ENCODE measurements around the gene NIPBL.

The NIPBL gene

GRCh38 chr5:36919238-36919637 lies 42.7 kb downstream of the NIPBL start:
- TF ChIP-seq PAX5 (IDR thresholded peaks at IDR 0.05; ENCODE audit: insufficient read depth, low read length, severe bottlenecking) (no peak), SPI1 (IDR thresholded peaks at IDR 0.05; ENCODE audit: low read depth, low read length) (no peak), POLR2AphosphoS5 (IDR thresholded peaks at IDR 0.05; ENCODE audit: low read depth, low read length) (no peak), POU2F2 (IDR thresholded peaks at IDR 0.05; ENCODE audit: low read depth, low read length) (no peak), TAF1 (IDR thresholded peaks at IDR 0.05; ENCODE audit: low read depth, low read length) (no peak), POLR2A (IDR thresholded peaks at IDR 0.05; ENCODE audit: low read depth, low read length) (no peak)
- no peak for FAIRE-seq
- DNase-seq (ENCODE audit: insufficient read length, low spot score): no peak

GRCh38 chr5:36919650-36920049 lies 43.1 kb downstream of the NIPBL start:
- DNase-seq (ENCODE audit: insufficient read length, low spot score) (no peak), FAIRE-seq (no peak)
- TF ChIP-seq SPI1 (IDR thresholded peaks at IDR 0.05; ENCODE audit: low read depth, low read length) (no peak), POU2F2 (IDR thresholded peaks at IDR 0.05; ENCODE audit: low read depth, low read length) (no peak), POLR2AphosphoS5 (IDR thresholded peaks at IDR 0.05; ENCODE audit: low read depth, low read length) (no peak), TAF1 (IDR thresholded peaks at IDR 0.05; ENCODE audit: low read depth, low read length) (no peak), POLR2A (IDR thresholded peaks at IDR 0.05; ENCODE audit: low read depth, low read length) (no peak), PAX5 (IDR thresholded peaks at IDR 0.05; ENCODE audit: insufficient read depth, low read length, severe bottlenecking) (no peak)

- no peak for FAIRE-seq
- no peak for DNase-seq (ENCODE audit: insufficient read length, low spot score)
- no peak for TF ChIP-seq POLR2A (IDR thresholded peaks at IDR 0.05; ENCODE audit: low read depth, low read length)
- no peak for TF ChIP-seq SPI1 (IDR thresholded peaks at IDR 0.05; ENCODE audit: low read depth, low read length)
- no peak for TF ChIP-seq POLR2AphosphoS5 (IDR thresholded peaks at IDR 0.05; ENCODE audit: low read depth, low read length)
- TF ChIP-seq TAF1 (IDR thresholded peaks at IDR 0.05; ENCODE audit: low read depth, low read length): no peak
- no peak for TF ChIP-seq POU2F2 (IDR thresholded peaks at IDR 0.05; ENCODE audit: low read depth, low read length)
Observed at GRCh38 chr5:36928947-36929346, 52.4 kb downstream of the NIPBL start.

- TF ChIP-seq SPI1 (IDR thresholded peaks at IDR 0.05; ENCODE audit: low read depth, low read length) (no peak), POLR2AphosphoS5 (IDR thresholded peaks at IDR 0.05; ENCODE audit: low read depth, low read length) (no peak), TAF1 (IDR thresholded peaks at IDR 0.05; ENCODE audit: low read depth, low read length) (no peak), POLR2A (IDR thresholded peaks at IDR 0.05; ENCODE audit: low read depth, low read length) (no peak), POU2F2 (IDR thresholded peaks at IDR 0.05; ENCODE audit: low read depth, low read length) (no peak), PAX5 (IDR thresholded peaks at IDR 0.05; ENCODE audit: insufficient read depth, low read length, severe bottlenecking) (no peak)
- FAIRE-seq (no peak), DNase-seq (ENCODE audit: insufficient read length, low spot score) (no peak)
Observed at GRCh38 chr5:36929438-36929837, 52.9 kb downstream of the NIPBL start.

GRCh38 chr5:36932056-36932455 lies 55.5 kb downstream of the NIPBL start:
- no peak for DNase-seq (ENCODE audit: insufficient read length, low spot score)
- no peak for FAIRE-seq
- no peak for TF ChIP-seq PAX5 (IDR thresholded peaks at IDR 0.05; ENCODE audit: insufficient read depth, low read length, severe bottlenecking)
- no peak for TF ChIP-seq POU2F2 (IDR thresholded peaks at IDR 0.05; ENCODE audit: low read depth, low read length)
- TF ChIP-seq TAF1 (IDR thresholded peaks at IDR 0.05; ENCODE audit: low read depth, low read length): no peak
- no peak for TF ChIP-seq SPI1 (IDR thresholded peaks at IDR 0.05; ENCODE audit: low read depth, low read length)
- no peak for TF ChIP-seq POLR2A (IDR thresholded peaks at IDR 0.05; ENCODE audit: low read depth, low read length)
- no peak for TF ChIP-seq POLR2AphosphoS5 (IDR thresholded peaks at IDR 0.05; ENCODE audit: low read depth, low read length)

GRCh38 chr5:36932699-36933098 lies 56.1 kb downstream of the NIPBL start:
- no peak for DNase-seq (ENCODE audit: insufficient read length, low spot score)
- TF ChIP-seq POLR2AphosphoS5 (IDR thresholded peaks at IDR 0.05; ENCODE audit: low read depth, low read length): no peak
- TF ChIP-seq TAF1 (IDR thresholded peaks at IDR 0.05; ENCODE audit: low read depth, low read length): no peak
- TF ChIP-seq POU2F2 (IDR thresholded peaks at IDR 0.05; ENCODE audit: low read depth, low read length): no peak
- TF ChIP-seq SPI1 (IDR thresholded peaks at IDR 0.05; ENCODE audit: low read depth, low read length): no peak
- TF ChIP-seq POLR2A (IDR thresholded peaks at IDR 0.05; ENCODE audit: low read depth, low read length): no peak
- TF ChIP-seq PAX5 (IDR thresholded peaks at IDR 0.05; ENCODE audit: insufficient read depth, low read length, severe bottlenecking): no peak
- FAIRE-seq: no peak

GRCh38 chr5:36934740-36935356 lies 58.3 kb downstream of the NIPBL start:
- no peak for FAIRE-seq
- TF ChIP-seq PAX5 (IDR thresholded peaks at IDR 0.05; ENCODE audit: insufficient read depth, low read length, severe bottlenecking) (no peak), SPI1 (IDR thresholded peaks at IDR 0.05; ENCODE audit: low read depth, low read length) (no peak), POU2F2 (IDR thresholded peaks at IDR 0.05; ENCODE audit: low read depth, low read length) (no peak), POLR2A (IDR thresholded peaks at IDR 0.05; ENCODE audit: low read depth, low read length) (no peak), POLR2AphosphoS5 (IDR thresholded peaks at IDR 0.05; ENCODE audit: low read depth, low read length) (no peak), TAF1 (IDR thresholded peaks at IDR 0.05; ENCODE audit: low read depth, low read length) (no peak)
- DNase-seq (ENCODE audit: insufficient read length, low spot score): no peak

- TF ChIP-seq POLR2AphosphoS5 (IDR thresholded peaks at IDR 0.05; ENCODE audit: low read depth, low read length): no peak
- no peak for TF ChIP-seq POU2F2 (IDR thresholded peaks at IDR 0.05; ENCODE audit: low read depth, low read length)
- TF ChIP-seq PAX5 (IDR thresholded peaks at IDR 0.05; ENCODE audit: insufficient read depth, low read length, severe bottlenecking): no peak
- no peak for TF ChIP-seq TAF1 (IDR thresholded peaks at IDR 0.05; ENCODE audit: low read depth, low read length)
- no peak for TF ChIP-seq POLR2A (IDR thresholded peaks at IDR 0.05; ENCODE audit: low read depth, low read length)
- TF ChIP-seq SPI1 (IDR thresholded peaks at IDR 0.05; ENCODE audit: low read depth, low read length): no peak
- FAIRE-seq (no peak), DNase-seq (ENCODE audit: insufficient read length, low spot score) (no peak)
Observed at GRCh38 chr5:36935805-36936204, 59.2 kb downstream of the NIPBL start.

- no peak for DNase-seq (ENCODE audit: insufficient read length, low spot score)
- TF ChIP-seq POLR2AphosphoS5 (IDR thresholded peaks at IDR 0.05; ENCODE audit: low read depth, low read length) (no peak), PAX5 (IDR thresholded peaks at IDR 0.05; ENCODE audit: insufficient read depth, low read length, severe bottlenecking) (no peak), SPI1 (IDR thresholded peaks at IDR 0.05; ENCODE audit: low read depth, low read length) (no peak), POU2F2 (IDR thresholded peaks at IDR 0.05; ENCODE audit: low read depth, low read length) (no peak), TAF1 (IDR thresholded peaks at IDR 0.05; ENCODE audit: low read depth, low read length) (no peak)
- FAIRE-seq: peak; percentile 13
Observed at GRCh38 chr5:36936309-36936708, 59.7 kb downstream of the NIPBL start.

GRCh38 chr5:36938129-36938528 lies 61.6 kb downstream of the NIPBL start:
- TF ChIP-seq SPI1 (IDR thresholded peaks at IDR 0.05; ENCODE audit: low read depth, low read length) (no peak), PAX5 (IDR thresholded peaks at IDR 0.05; ENCODE audit: insufficient read depth, low read length, severe bottlenecking) (no peak), TAF1 (IDR thresholded peaks at IDR 0.05; ENCODE audit: low read depth, low read length) (no peak), POLR2AphosphoS5 (IDR thresholded peaks at IDR 0.05; ENCODE audit: low read depth, low read length) (no peak), POLR2A (IDR thresholded peaks at IDR 0.05; ENCODE audit: low read depth, low read length) (no peak), POU2F2 (IDR thresholded peaks at IDR 0.05; ENCODE audit: low read depth, low read length) (no peak)
- FAIRE-seq (no peak), DNase-seq (ENCODE audit: insufficient read length, low spot score) (no peak)
